HepG2 (cell line): ENCODE data around the gene TBX3.

Experiments
- ARID3A ChIP-seq: IDR thresholded peaks from 2 replicates; pipeline ENCODE4 v1.6.1; 2012; ENCODE audit warnings: low read depth, low read length, improper control_type of control experiment
- HMGXB4 ChIP-seq, 2 experiments: sonication (generic) in 1 of 2; formaldehyde crosslinking in 1 of 2; IDR thresholded peaks; 2 replicates each; pipeline versions ENCODE4 v1.4.0 to v1.6.1; 2018 to 2020; ENCODE audit warnings: missing genetic modification reagents in 2 of 2, borderline replicate concordance in 1 of 2, low read depth in 1 of 2, mild to moderate bottlenecking in 1 of 2, missing biosample characterization in 1 of 2
- MAX ChIP-seq: IDR thresholded peaks from 2 replicates; pipeline ENCODE4 v1.6.1; 2012; ENCODE audit warnings: inconsistent platforms
- MLX ChIP-seq: IDR thresholded peaks from 2 replicates; pipeline ENCODE4 v1.6.1; 2016
- POLR2A ChIP-seq, 2 experiments: IDR thresholded peaks; 2 replicates each; pipeline ENCODE4 v1.6.1; 2011; ENCODE audit warnings: low read depth in 2 of 2, low read length in 2 of 2, mild to moderate bottlenecking in 1 of 2, moderate library complexity in 1 of 2; ENCODE audit not compliant: insufficient read depth in 1 of 2
- POLR2AphosphoS5 ChIP-seq: IDR thresholded peaks from 2 replicates; pipeline ENCODE4 v1.6.1; 2012; ENCODE audit warnings: low read depth, low read length
- SMARCE1 ChIP-seq: fragments of 450-650 bp; IDR thresholded peaks from 2 replicates; pipeline ENCODE4 v1.6.1; 2017; ENCODE audit warnings: borderline replicate concordance
- TBP ChIP-seq: sonication (generic); formaldehyde crosslinking; IDR thresholded peaks from 2 replicates; pipeline ENCODE4 v1.5.0; 2020; ENCODE audit warnings: missing genetic modification reagents
- ZSCAN20 ChIP-seq: sonication (generic); formaldehyde crosslinking; IDR thresholded peaks from 2 replicates; pipeline ENCODE4 v1.4.0; 2020; ENCODE audit warnings: missing genetic modification reagents, mild to moderate bottlenecking, borderline replicate concordance

GRCh38 chr12:114721266-114721665, 37.3 kb upstream of the TBX3 start:
- no peak for TF ChIP-seq HMGXB4 (CRISPR knock-in tag; IDR thresholded peaks at IDR 0.05; ENCODE audit: borderline replicate concordance in 1 of 2, low read depth in 1 of 2)
- TF ChIP-seq TBP, result no peak
- no peak for TF ChIP-seq ARID3A
- no peak for TF ChIP-seq SMARCE1
- no peak for TF ChIP-seq POLR2A (IDR thresholded peaks at IDR 0.05; ENCODE audit: insufficient read depth in 1 of 2, low read depth in 2 of 2, low read length in 2 of 2)
- TF ChIP-seq POLR2AphosphoS5, result no peak
- TF ChIP-seq MLX (CRISPR knock-in tag), result no peak
- no peak for TF ChIP-seq ZSCAN20 (CRISPR knock-in tag)
- no peak for TF ChIP-seq MAX
